Keratinocyte (primary cell): ENCODE measurements around the gene MSRB1.

ENCODE experiments used
- CTCF ChIP-seq, 3 experiments: IDR thresholded peaks in 1 of 3; conservative IDR thresholded peaks in 1 of 3; optimal IDR thresholded peaks in 1 of 3; 2 replicates in 2 of 3; 3 replicates in 1 of 3; pipeline versions ENCODE3 to v1.5.1; 2011; ENCODE audit warnings: low read length in 3 of 3, mild to moderate bottlenecking in 3 of 3, moderate library complexity in 2 of 3, control low read depth in 1 of 3, inconsistent platforms in 1 of 3; ENCODE audit not compliant: insufficient read depth in 2 of 3; ENCODE audit errors: extremely low read depth in 1 of 3
- EZH2 ChIP-seq: IDR thresholded peaks from one replicate; pipeline ENCODE4 v1.6.1; 2012; ENCODE audit warnings: inconsistent platforms, mild to moderate bottlenecking, low read length, moderate library complexity

DNA sequence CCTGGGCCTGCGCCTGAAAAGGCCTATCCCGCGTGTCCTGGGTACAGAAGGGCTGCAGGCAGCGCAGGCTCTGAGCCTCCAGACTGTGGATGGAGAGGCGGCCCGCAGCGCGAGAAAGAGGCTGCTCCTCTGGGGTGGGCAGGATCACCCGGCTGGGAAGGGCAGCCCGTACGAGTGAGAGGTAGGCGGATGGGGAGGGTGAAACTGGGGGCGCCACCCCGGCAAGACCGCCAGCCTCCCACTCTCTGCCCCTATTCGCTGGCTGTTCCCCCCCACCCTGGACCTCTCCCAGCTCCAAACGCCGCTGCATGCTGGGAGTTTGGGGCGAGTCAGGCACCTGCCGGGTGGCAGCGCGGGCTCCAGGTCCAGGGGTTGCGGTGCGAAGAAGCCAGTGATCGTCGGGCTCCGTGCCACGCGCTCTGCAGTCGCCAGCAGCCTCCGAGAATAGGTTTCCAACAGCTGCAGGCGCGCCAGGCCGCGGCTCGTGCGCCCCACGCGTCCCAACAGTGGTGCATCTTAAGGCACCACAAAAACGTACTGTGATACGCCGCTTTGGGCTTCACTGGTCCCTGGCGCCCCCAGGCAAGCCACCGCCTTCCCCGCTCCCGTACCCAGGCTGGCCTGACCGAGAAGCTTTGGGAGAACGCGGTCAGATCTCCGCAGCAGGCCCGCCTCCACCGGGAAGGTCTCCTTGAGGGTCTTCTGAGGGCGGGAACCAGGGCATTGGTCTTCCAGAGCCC, 37.2 kb upstream of the MSRB1 start:
- TF ChIP-seq CTCF (optimal IDR thresholded peaks at IDR 0.05 in 1 of 3, IDR thresholded peaks at IDR 0.05 in 1 of 3, conservative IDR thresholded peaks at IDR 0.05 in 1 of 3; ENCODE audit: extremely low read depth in 1 of 3, insufficient read depth in 2 of 3, low read length in 3 of 3) = no peak
- TF ChIP-seq EZH2 = no peak
